NCI-H748 treated with DMSO at 0.1 percent for 48 hours (cell line): ENCODE results near the gene DLX3.

Experiments used
- DNase-seq: peaks from one replicate; lab custom pipeline; 2025; lab: John Stamatoyannopoulos, UW

Gene DLX3

GRCh38 chr17:49972486-49973270, 22.3 kb downstream of the DLX3 start:
- no peak for DNase-seq

GRCh38 chr17:49971848-49972485, 23.1 kb downstream of the DLX3 start:
- DNase-seq = no peak

DNA sequence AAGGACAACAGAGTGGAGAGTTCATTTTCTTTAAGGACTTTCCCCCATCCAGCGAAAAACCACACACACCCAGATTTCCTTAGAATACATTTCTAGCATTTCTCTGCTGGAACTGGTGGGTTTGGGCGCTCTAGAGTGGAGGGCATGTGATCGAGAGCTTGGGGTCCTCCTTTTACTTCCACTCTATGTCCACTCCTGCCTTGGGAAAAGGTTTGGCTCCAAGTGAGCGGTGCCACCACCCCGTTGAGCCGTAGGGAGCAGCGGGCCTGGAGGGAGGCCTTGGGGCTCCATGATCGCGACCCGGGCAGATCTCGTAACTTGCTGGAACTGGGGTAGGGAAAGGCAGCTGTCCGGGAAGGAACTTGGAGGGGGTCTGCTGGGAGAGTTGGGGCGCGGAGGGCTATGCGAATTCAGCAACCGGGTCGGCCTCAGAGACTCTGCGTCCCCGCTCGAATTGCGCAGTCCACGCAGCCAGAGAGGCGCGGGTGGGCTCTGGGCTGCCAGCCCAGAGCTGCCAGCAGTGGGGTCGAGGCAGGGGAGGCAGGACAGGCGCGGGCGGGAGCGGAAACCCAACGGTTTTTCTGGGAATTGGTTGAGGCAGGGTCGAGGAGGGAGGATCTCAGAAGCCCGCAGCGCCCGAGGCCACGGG, 23.7 kb downstream of the DLX3 start:
- no peak for DNase-seq

- no peak for DNase-seq
Measured at GRCh38 chr17:49970498-49970897, 24.5 kb downstream of the DLX3 start.

DNA sequence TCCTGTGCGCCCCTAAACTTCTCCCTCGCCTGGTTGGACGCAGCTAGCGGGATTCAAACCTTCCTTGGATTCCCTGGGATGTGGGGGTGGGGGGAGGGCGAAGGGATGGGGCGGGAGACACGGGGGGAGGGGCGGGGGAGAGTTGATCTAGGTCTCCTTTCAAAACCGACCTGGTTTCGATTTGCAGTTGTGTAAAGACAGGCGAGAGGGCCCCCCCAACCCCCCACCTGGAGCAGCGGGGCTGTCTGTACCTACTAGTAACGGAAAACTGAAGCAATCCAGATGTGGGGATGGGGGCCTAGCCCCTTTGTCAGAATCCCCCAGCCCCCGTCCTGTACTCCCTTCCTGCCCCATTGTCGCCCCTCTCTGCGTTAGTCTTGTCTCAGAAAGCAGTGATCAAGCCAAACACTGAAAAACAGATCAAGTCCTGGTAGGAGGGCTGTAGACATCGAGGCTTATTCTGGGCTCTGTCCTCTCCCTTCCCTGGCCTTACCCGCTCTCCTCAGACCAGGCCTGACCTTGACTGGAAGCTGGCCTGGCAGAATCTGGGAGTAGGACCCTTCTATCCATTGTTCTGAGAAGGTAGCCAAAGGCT, 25.1 kb downstream of the DLX3 start:
- no peak for DNase-seq

GRCh38 chr17:49969134-49969759, 25.8 kb downstream of the DLX3 start, which contains the start of gene DLX4:
TSS of gene DLX4 (plus strand) at chr17:49969190. CDS start at chr17:49969469, 279 bp downstream.
- no peak for DNase-seq

DNA sequence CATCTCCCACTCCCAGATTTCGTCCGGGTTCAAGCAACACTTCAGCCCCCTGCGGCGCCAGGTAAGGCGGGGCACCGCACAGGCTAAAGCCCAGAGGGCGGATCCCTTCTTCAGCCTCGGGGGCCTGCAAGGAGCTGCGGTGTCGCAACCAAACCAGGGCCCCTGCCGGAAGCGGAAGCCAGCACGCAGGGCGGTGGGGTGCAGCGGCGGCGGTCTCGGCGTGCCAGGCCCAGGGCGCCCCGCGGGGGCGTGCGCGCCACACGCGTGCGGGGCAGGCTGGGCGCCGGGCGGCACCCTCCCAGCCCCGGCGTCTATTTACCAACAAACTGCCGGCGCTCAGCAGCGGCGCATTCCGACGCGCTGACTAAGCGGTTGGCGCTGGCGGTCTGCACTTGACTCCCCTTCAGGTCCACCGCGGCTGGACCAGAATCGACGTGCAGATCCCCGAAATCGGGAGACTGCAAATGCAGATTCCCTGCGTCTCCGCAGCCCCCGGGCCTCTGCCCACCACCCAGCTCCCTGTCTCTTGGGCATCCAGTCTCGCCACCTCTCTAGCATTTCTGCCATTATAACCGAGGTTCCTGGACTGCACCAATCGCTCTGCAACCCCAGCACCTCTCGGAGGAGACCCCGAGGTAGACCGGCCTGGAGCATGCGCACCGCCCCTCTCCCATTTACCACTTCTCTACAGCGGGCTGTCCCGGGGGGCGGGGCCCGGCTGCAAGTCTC, 26.5 kb downstream of the DLX3 start:
- peak; percentile 41 for DNase-seq

DNA sequence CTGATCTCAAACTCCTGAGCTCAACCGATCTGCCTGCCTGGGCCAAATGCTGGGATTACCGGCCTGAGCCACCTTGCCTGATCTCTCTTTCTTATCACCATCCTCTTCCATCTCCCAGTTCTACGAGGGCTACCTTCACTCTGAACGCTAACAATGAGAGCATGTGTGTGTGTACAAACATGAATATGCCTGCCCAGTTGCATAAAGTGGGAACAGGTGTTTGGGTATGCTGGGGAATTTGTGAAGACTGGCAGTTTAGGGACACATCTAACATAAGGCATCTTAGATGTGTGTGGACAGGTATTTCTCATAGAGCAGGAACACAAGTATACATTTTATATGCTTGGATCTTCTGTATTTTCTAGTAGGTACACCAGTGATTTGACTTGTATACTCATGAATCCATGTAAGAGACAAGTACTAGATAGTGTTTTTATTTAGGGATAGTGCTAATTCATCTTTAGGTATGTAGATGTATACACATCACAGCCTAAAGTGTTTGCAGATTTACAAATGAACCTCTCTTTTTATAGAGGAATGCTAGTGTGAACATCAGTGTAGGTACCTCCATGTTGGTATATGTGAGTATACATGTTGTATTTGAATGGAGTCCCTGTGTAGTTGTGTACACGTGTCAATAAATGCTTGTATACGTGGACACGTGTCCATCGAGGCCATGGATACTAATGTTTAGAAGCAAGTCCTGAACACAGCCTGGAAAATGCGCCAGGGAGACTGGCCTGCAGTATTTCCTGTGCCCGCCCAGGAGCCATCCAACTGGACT, 27.2 kb downstream of the DLX3 start:
- no peak for DNase-seq

DNA sequence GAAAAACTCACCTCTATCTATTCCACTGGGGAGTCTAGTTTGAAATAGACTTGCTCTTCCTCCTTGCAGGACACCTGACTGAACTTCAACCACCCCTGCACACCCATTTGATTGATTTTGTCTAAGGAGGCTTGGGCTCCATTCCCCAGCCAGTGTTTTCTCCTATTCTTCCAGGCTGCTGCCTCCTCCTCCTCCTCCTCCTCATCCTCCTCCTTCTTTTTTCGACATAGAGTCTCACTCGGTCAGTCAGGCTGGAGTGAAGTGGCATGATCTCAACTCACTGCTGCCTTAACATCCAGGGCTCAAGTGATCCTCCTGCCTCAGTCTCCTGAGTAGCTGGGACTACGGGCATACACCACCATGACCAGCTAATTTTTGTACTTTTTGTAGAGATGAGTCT, 27.8 kb downstream of the DLX3 start:
- no peak for DNase-seq

GRCh38 chr17:49966767-49967166, 28.3 kb downstream of the DLX3 start:
- no peak for DNase-seq

- no peak for DNase-seq
Measured at GRCh38 chr17:49965524-49965909, 29.5 kb downstream of the DLX3 start.

DNA sequence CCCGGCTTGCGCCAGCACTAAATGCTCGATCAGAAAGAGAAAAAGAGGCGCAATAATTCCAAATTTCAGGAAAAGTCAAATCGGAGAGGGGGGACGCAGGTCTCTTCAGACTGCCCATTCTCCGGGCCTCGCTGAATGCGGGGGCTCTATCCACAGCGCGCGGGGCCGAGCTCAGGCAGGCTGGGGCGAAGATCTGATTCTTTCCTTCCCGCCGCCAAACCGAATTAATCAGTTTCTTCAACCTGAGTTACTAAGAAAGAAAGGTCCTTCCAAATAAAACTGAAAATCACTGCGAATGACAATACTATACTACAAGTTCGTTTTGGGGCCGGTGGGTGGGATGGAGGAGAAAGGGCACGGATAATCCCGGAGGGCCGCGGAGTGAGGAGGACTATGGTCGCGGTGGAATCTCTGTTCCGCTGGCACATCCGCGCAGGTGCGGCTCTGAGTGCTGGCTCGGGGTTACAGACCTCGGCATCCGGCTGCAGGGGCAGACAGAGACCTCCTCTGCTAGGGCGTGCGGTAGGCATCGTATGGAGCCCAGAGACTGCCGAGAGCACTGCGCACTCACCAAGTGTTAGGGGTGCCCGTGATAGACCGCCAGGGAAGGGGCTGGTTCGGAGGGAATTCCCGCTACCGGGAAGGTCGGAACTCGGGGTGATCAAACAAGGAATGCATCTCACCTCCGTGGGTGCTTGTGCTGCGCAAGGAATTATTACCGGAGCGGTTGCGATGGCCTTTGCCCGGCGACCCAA, 30.1 kb downstream of the DLX3 start:
- no peak for DNase-seq

DNA sequence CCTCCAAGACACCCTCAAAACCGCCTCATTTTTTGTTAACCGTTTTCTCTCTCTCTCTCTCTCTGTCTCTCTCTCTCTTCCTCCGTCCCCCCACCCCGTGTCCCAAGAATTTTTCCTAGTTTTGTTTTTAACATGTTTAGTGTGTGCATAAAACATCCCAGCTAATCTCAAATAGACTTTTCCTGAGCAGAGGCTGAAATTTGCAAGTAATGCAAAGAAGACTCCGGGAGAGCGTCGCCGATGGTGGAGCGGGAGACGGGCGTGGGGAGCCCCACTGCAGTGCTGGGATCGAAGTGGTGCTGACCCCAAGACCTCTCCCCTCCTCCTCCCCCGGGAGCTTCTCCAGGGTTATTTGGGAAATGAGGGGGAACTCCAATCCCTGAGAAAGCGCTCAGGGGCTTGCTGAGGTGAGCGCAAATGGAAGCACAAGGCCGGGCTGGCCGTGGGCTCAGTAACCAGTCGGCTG, 30.7 kb downstream of the DLX3 start:
- DNase-seq = no peak

GRCh38 chr17:49963626-49964302, 31.3 kb downstream of the DLX3 start:
- no peak for DNase-seq

DNA sequence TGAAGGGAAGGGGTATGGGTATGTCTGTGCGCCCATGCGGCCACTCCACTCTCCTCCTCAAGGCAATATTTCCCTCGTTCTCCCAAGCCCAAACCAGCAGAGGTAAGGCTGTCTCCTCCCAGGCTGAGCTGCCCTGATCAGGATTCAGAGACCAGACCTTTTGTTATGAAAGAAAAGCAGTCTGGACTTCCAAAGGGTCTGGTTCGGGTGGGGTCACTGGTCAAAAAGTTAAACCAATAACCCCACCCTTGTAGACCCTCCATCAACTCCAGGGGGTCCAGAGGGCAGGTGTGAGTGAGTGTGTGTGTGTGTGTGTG, 31.8 kb downstream of the DLX3 start:
- DNase-seq = no peak

DNA sequence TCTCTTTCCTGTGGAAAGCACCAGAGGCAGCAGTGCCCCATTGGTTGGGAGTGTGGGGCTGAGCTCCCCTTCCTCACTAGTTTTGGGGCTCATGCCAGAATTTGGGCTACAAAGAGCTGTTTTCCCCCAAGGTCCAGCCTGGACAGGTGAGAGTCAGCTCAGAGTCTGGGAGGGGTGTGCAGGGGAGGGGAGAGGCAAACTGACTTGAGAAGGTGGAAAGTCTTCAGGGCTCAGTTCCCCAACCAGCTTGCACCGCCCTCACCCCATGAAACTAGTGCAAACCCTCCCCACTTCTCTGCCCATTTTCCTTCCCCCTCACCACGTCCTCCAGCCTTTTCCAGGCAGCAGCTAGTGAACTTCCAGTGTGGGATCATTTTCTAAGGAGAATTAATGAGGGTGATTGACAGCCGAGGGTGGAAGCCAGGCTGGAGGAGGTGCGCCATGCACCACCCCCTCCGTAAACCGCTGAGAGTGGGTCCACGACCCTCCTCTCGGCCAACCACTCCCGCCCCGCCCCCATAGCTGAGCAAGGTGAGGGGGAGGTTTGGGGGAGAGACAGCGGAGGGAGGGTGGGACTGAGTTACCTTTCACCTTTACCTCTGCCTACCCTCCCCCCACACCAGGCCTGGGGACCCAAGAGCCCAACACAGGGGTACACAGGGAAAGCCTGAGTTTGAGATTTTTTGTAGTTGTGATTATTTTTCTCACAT, 32.3 kb downstream of the DLX3 start:
- no peak for DNase-seq

DNA sequence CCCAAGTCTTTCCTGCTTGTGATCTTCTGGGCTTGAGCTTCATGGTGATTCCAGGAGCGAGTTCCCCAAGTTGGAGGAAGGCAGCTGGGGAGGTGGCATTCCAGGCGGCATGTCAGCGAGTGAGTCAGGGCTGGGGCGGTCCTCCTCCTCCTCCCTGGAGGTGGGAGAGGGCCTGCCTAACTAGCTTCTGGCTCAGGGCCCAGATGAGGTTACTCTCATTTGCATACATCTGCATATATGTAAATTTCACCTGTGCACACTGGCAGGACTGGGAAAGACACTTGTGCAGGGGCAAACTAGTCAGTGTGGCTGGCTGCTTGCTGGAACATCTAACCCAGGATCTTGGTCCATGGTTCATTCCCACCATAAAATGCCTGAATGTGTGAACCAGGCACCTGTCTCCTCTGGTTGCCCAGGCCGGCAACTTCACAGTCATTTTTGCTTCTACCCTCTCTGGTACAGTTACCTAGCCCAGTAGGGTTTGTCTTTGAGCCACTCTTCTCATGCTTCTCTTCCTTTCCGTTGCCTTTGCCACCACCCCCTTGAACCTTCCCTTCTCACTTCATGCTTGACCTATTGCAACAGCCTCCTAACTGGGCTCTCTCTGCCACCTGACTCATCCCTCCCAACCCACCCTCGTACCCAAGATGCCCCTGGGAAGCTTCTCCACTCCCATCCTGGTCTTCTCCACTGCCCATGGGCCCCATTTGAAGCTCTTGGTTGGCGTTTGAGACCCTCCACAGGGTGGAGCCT, 35.7 kb downstream of the DLX3 start:
- DNase-seq = no peak

DNA sequence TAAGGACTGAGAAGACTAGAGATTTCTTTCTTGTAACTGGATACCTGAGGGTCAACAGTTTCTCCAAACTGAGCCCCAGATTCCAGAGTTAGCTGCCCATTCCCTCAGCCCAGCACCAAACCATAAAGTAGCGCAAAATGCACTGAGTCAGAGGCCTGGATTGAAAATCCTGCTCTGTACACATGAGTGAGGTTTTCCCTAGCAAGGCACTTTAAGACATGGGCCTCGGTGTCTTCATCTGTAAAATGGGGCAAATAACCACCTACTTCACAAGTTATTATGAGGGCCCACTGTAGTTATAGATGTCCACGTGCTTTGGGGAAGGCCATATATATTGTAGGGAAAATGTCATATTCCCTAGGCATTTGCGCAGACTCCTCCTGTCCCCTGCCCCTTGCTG, 36.3 kb downstream of the DLX3 start:
- no peak for DNase-seq
